HepG2 (cell line): ENCODE data around the gene RMI1. TPM values are rescaled to one million over a fixed set of nuclear protein-coding genes. Genes with fewer than 3 reads are reported as not detected.

Source experiments
- ATAC-seq: fragments of 200-7000 bp; cut with Tn5 transposase; 3 replicates; pipeline ENCODE4 v1.9.1; 2020; ENCODE audit warnings: mild to moderate bottlenecking, moderate library complexity
- BruUV-seq: library from RNA; stranded (reverse); fragments of 400-500 nt; replicated peaks from 2 replicates; lab custom pipeline; 2021; lab: Mats Ljungman, UMichigan
- CTCF ChIA-PET: fragments of 300-600 bp; formaldehyde crosslinking; extraction: SDS; loops from one replicate; lab custom pipeline; 2021; ENCODE audit warnings: low total read pairs, inconsistent platforms, low intra/inter-chr PET ratio; lab: Yijun Ruan, JAX
- POLR2A ChIA-PET: fragments of 350-600 bp; sonication (Branson Sonifier 250); formaldehyde crosslinking; loops from one replicate; lab custom pipeline; 2020; ENCODE audit warnings: antibody characterized with exemption, inconsistent platforms; lab: Yijun Ruan, JAX
- DNase-seq: peaks from one replicate; pipeline ENCODE4 v3.0.0-alpha.2; 2015; ENCODE audit warnings: low spot score
- FAIRE-seq: peaks from 3 replicates; lab custom pipeline; 2011; peaks lifted over from hg19 to GRCh38; lab: Jason Lieb, UNC
- H2AFZ ChIP-seq: one replicate; pipeline ENCODE4 v1.6.1; 2011; ENCODE audit warnings: low read length, inconsistent platforms
- H3K27ac ChIP-seq: fragments of 300-600 bp; 3 replicates; pipeline ENCODE4 v1.8.0; 2011; ENCODE audit warnings: mixed run types, mild to moderate bottlenecking, mixed read lengths, low read length, inconsistent platforms; ENCODE audit not compliant: insufficient read depth; ENCODE audit errors: extremely low read length
- H3K27me3 ChIP-seq, 2 experiments: fragments of 200-600 bp in 1 of 2; 2 replicates in 1 of 2; 3 replicates in 1 of 2; pipeline versions ENCODE4 v1.6.0 to v1.8.0; 2011; ENCODE audit warnings: low read length in 2 of 2, mild to moderate bottlenecking in 2 of 2, moderate library complexity in 2 of 2, inconsistent platforms in 1 of 2; ENCODE audit not compliant: insufficient read depth in 2 of 2, control insufficient read depth in 1 of 2
- H3K36me3 ChIP-seq, 2 experiments: fragments of 200-600 bp in 1 of 2; replicated peaks in 1 of 2; 2 replicates in 1 of 2; 3 replicates in 1 of 2; pipeline versions ENCODE4 v1.5.1 to v1.8.0; 2011; ENCODE audit warnings: low read length in 2 of 2, inconsistent platforms in 1 of 2; ENCODE audit not compliant: insufficient read depth in 2 of 2, control insufficient read depth in 1 of 2
- H3K4me1 ChIP-seq: 2 replicates; pipeline ENCODE4 v1.5.1; 2012; ENCODE audit warnings: low read length, inconsistent platforms; ENCODE audit not compliant: insufficient read depth
- H3K4me2 ChIP-seq: 2 replicates; pipeline ENCODE4 v1.6.0; 2011; ENCODE audit warnings: low read depth, low read length, inconsistent platforms
- H3K4me3 ChIP-seq, 3 experiments: fragments of 200-600 bp in 1 of 3; sonication (generic), shearing (Covaris generic) in 1 of 3; replicated peaks in 1 of 3; 2 replicates each; pipeline ENCODE4 v1.5.1; 2011 to 2016; ENCODE audit warnings: low read length in 3 of 3, inconsistent platforms in 2 of 3, low read depth in 2 of 3, mild to moderate bottlenecking in 2 of 3, control low read depth in 1 of 3, mixed read lengths in 1 of 3; ENCODE audit not compliant: insufficient read depth in 1 of 3
- H3K79me2 ChIP-seq: one replicate; pipeline ENCODE4 v1.6.1; 2011; ENCODE audit warnings: low read length, inconsistent platforms; ENCODE audit not compliant: insufficient read depth
- H3K9ac ChIP-seq: 2 replicates; pipeline ENCODE4 v1.6.0; 2011; ENCODE audit warnings: mild to moderate bottlenecking, low read depth, low read length, inconsistent platforms; ENCODE audit not compliant: insufficient read depth
- H3K9me3 ChIP-seq: 2 replicates; pipeline ENCODE4 v1.5.1; 2012; ENCODE audit warnings: mild to moderate bottlenecking, low read length
- H4K20me1 ChIP-seq: 2 replicates; pipeline ENCODE4 v1.6.0; 2011; ENCODE audit warnings: inconsistent platforms, mild to moderate bottlenecking, low read length, moderate library complexity; ENCODE audit not compliant: insufficient read depth
- ASH2L ChIP-seq: fragments of 300-600, 200-600 bp; sonication (generic); IDR thresholded peaks from 2 replicates; pipeline ENCODE4 v1.7.0; 2017; ENCODE audit warnings: low read depth, mild to moderate bottlenecking, moderate library complexity, mixed read lengths, low read length; ENCODE audit not compliant: insufficient read length
- ATF2 ChIP-seq: sonication (generic); formaldehyde crosslinking; IDR thresholded peaks from 2 replicates; pipeline ENCODE4 v1.4.0; 2020; ENCODE audit warnings: missing genetic modification reagents
- GPBP1L1 ChIP-seq: sonication (generic); formaldehyde crosslinking; IDR thresholded peaks from 2 replicates; pipeline ENCODE4 v1.5.0; 2020; ENCODE audit warnings: mild to moderate bottlenecking, missing genetic modification reagents
- HNRNPLL ChIP-seq: fragments of 200-400 bp; formaldehyde crosslinking; IDR thresholded peaks from 2 replicates; pipeline ENCODE4 v1.6.1; 2017; ENCODE audit warnings: mild to moderate bottlenecking, low read depth, low read length; ENCODE audit not compliant: poor library complexity, severe bottlenecking
- JUN ChIP-seq: sonication (generic); formaldehyde crosslinking; IDR thresholded peaks from 2 replicates; pipeline ENCODE4 v1.4.0; 2020; ENCODE audit warnings: mild to moderate bottlenecking, missing genetic modification reagents
- LBX2 ChIP-seq: sonication (generic); formaldehyde crosslinking; IDR thresholded peaks from 2 replicates; pipeline ENCODE4 v1.5.0; 2020; ENCODE audit warnings: missing genetic modification reagents, mild to moderate bottlenecking, borderline replicate concordance
- LCORL ChIP-seq, 2 experiments: fragments of 450-650 bp in 1 of 2; sonication (generic) in 1 of 2; formaldehyde crosslinking in 1 of 2; IDR thresholded peaks; 2 replicates each; pipeline versions ENCODE4 v1.5.0 to v1.6.1; 2017 to 2020; ENCODE audit warnings: antibody characterized with exemption in 1 of 2, missing genetic modification reagents in 1 of 2
- MAF1 ChIP-seq: sonication (generic); formaldehyde crosslinking; IDR thresholded peaks from 2 replicates; pipeline ENCODE4 v1.5.0; 2020; ENCODE audit warnings: missing genetic modification reagents, borderline replicate concordance
- MLLT10 ChIP-seq: sonication (generic); formaldehyde crosslinking; IDR thresholded peaks from 2 replicates; pipeline ENCODE4 v1.4.0; 2020; ENCODE audit warnings: missing genetic modification reagents
- NR2F1 ChIP-seq, 2 experiments: fragments of 450-650 bp in 1 of 2; formaldehyde crosslinking in 1 of 2; IDR thresholded peaks; 2 replicates each; pipeline versions ENCODE4 v1.5.0 to v1.6.1; 2016 to 2020; ENCODE audit warnings: mild to moderate bottlenecking in 1 of 2, missing compliant biosample characterization in 1 of 2, missing genetic modification reagents in 1 of 2, moderate library complexity in 1 of 2
- PCBP1 ChIP-seq: fragments of 200-400 bp; formaldehyde crosslinking; IDR thresholded peaks from 2 replicates; pipeline ENCODE4 v1.6.1; 2017; ENCODE audit warnings: mild to moderate bottlenecking, low read depth, low read length, borderline replicate concordance
- SUZ12 ChIP-seq: fragments of 150-350 bp; IDR thresholded peaks from 2 replicates; pipeline ENCODE4 v1.6.1; 2014; ENCODE audit warnings: low read depth, low read length
- SYNCRIP ChIP-seq: fragments of 200-400 bp; formaldehyde crosslinking; IDR thresholded peaks from 2 replicates; pipeline ENCODE4 v1.6.1; 2018; ENCODE audit warnings: mild to moderate bottlenecking, low read depth, low read length; ENCODE audit not compliant: insufficient read depth
- ZBTB33 ChIP-seq: sonication (generic); formaldehyde crosslinking; IDR thresholded peaks from 2 replicates; pipeline ENCODE4 v1.4.0; 2020; ENCODE audit warnings: missing genetic modification reagents
- ZBTB7B ChIP-seq: sonication (generic); formaldehyde crosslinking; IDR thresholded peaks from 2 replicates; pipeline ENCODE4 v1.4.0; 2020; ENCODE audit warnings: missing genetic modification reagents
- ZZZ3 ChIP-seq: sonication (generic); formaldehyde crosslinking; IDR thresholded peaks from 2 replicates; pipeline ENCODE4 v1.4.0; 2020; ENCODE audit warnings: missing genetic modification reagents, mild to moderate bottlenecking, borderline replicate concordance
- WGBS: methylation state at CpG from one replicate; pipeline ENCODE4 v1.1.6; 2017; ENCODE audit warnings: low lambda C conversion rate; 5-methylcytosine and 5-hydroxymethylcytosine counted together
- in situ Hi-C: cut with HindIII; loops from 2 replicates; pipeline ENCODE4 v1.10.0; 2017; ENCODE audit warnings: low pct_unique_long_range_greater_than_20kb; ENCODE audit not compliant: extremely low pct_ligation_motif_present
- intact Hi-C: fragments of 100-400 bp; cut with micrococcal nuclease; formaldehyde crosslinking; loops from one replicate; pipeline ENCODE4 v1.10.0; 2022; ENCODE audit not compliant: unreplicated experiment
- polyA plus RNA-seq, 8 experiments: library from polyadenylated mRNA; depleted of rRNA in 3 of 8; stranded (reverse) in 7 of 8; unstranded in 1 of 8; fragments of >200 nt; fragmentation: Illumina TruSeq in 4 of 8; extraction: Trizol in 4 of 8; gene quantifications; 2 replicates each; pipeline versions ENCODE4 v1.2.1 to v1.2.3, GENCODE V29; 2011 to 2016; ENCODE audit warnings: low read depth in 4 of 8, missing spikeins in 1 of 8, mixed read lengths in 1 of 8; ENCODE audit not compliant: insufficient read depth in 1 of 8
- total RNA-seq, 5 experiments: library from RNA; depleted of rRNA; stranded (reverse); fragments of >200 nt; fragmentation: Illumina TruSeq; extraction: Trizol; gene quantifications; 2 replicates each; pipeline ENCODE4 v1.2.3, GENCODE V29; 2016; ENCODE audit warnings: low read depth in 1 of 5

The RMI1 gene
- total and polyA plus RNA-seq, 2 of the 13 experiments (the other 11 are each of a cell fraction or from before 2014, with no cell fraction given) = 0.54 to 3.7 TPM

GRCh38 chr9:83978992-83979811 lies 1.4 kb upstream of the RMI1 start:
- peaks cover 91% of the 10 kb centered on the region for H3K79me2 ChIP-seq
- peaks cover 52% of the 10 kb centered on the region for H4K20me1 ChIP-seq
- FAIRE-seq (no peak), DNase-seq (peak; percentile 58), ATAC-seq (peak; percentile 56)
- POLR2A ChIA-PET = interaction anchor here (0.8 to 5.5 kb wide), 10 partner anchors 7 to 75 kb away, joined by 3 to 96 read pairs (median 10); partner anchors contain the start of gene KIF27
- peak overlapping the region; percentile 92 to 98 (median 95) for H3K4me3 ChIP-seq
- in situ Hi-C loops = no loop called here
- CTCF ChIA-PET = no interaction called here
- BruUV-seq = TSS peak; percentile 41
- WGBS = under 1% methylated on average over 28 of the region's 55 CpGs
- peaks cover 66% of the 10 kb centered on the region for H3K4me1 ChIP-seq
- H3K4me2 ChIP-seq = peak overlapping the region; percentile 84
- H3K9me3 ChIP-seq = no peaks in the 10 kb centered on the region
- H3K27me3 ChIP-seq = peaks cover 0 to 6% of the 10 kb centered on the region in 2 experiments; a peak in 1 of 5 replicates
- peaks cover 5 to 37% of the 10 kb centered on the region in 2 experiments for H3K36me3 ChIP-seq
- H2AFZ ChIP-seq = no peak overlapping the region
- H3K27ac ChIP-seq = peak overlapping the region; percentile 96
- H3K9ac ChIP-seq = peak overlapping the region; percentile 100
- intact Hi-C loops = no loop called here
- TF ChIP-seq ATF2 (CRISPR knock-in tag) (no peak), MLLT10 (peak; percentile 64; the same call in 1 of the 2 replicates), SYNCRIP (no peak), MAF1 (no peak), LCORL (IDR thresholded peaks at IDR 0.05) (no peak), LCORL (CRISPR knock-in tag; IDR thresholded peaks at IDR 0.05) (no peak), ASH2L (peak; percentile 28), ZBTB33 (CRISPR knock-in tag) (no peak), ZBTB7B (no peak), HNRNPLL (no peak), GPBP1L1 (CRISPR knock-in tag) (no peak), PCBP1 (no peak), SUZ12 (no peak), LBX2 (CRISPR knock-in tag) (no peak), ZZZ3 (CRISPR knock-in tag) (no peak), NR2F1 (CRISPR knock-in tag; IDR thresholded peaks at IDR 0.05) (0 out of 4 replicates have a peak, but pooled peaks of 1 of the 2 experiments have one; percentile 9), JUN (CRISPR knock-in tag) (no peak)
